Mucosa of stomach (tissue), 1 donor: ENCODE measurements around the gene COL11A2.

Experiments
- H3K27me3 ChIP-seq: one replicate; pipeline ENCODE4 v1.7.0; 2013; ENCODE audit warnings: mild to moderate bottlenecking, low read length; ENCODE audit not compliant: control insufficient read depth, insufficient read depth
- H3K36me3 ChIP-seq: one replicate; pipeline ENCODE4 v1.7.0; 2013; ENCODE audit warnings: low read length; ENCODE audit not compliant: control insufficient read depth, insufficient read depth
- H3K4me1 ChIP-seq: one replicate; pipeline ENCODE4 v1.7.0; 2013; ENCODE audit warnings: mild to moderate bottlenecking, low read length; ENCODE audit not compliant: control insufficient read depth, insufficient read depth
- H3K4me3 ChIP-seq: one replicate; pipeline ENCODE4 v1.7.0; 2013; ENCODE audit warnings: low read length
- H3K9ac ChIP-seq: one replicate; pipeline ENCODE4 v1.7.0; 2013; ENCODE audit warnings: mild to moderate bottlenecking, low read length, moderate library complexity
- H3K9me3 ChIP-seq: one replicate; pipeline ENCODE4 v1.7.0; 2013; ENCODE audit warnings: mild to moderate bottlenecking, low read length, moderate library complexity; ENCODE audit not compliant: control insufficient read depth
- donor health status: Pancreatic carcinoma.

COL11A2 gene

GRCh38 chr6:33124525-33124901 lies 67.8 kb downstream of the COL11A2 start:
- no peaks in the 10 kb centered on the region for H3K36me3 ChIP-seq
- H3K4me3 ChIP-seq, result no peak overlapping the region
- no peaks in the 10 kb centered on the region for H3K9me3 ChIP-seq
- H3K9ac ChIP-seq, result no peak overlapping the region
- H3K4me1 ChIP-seq, result no peaks in the 10 kb centered on the region
- H3K27me3 ChIP-seq, result peaks cover 7% of the 10 kb centered on the region

DNA sequence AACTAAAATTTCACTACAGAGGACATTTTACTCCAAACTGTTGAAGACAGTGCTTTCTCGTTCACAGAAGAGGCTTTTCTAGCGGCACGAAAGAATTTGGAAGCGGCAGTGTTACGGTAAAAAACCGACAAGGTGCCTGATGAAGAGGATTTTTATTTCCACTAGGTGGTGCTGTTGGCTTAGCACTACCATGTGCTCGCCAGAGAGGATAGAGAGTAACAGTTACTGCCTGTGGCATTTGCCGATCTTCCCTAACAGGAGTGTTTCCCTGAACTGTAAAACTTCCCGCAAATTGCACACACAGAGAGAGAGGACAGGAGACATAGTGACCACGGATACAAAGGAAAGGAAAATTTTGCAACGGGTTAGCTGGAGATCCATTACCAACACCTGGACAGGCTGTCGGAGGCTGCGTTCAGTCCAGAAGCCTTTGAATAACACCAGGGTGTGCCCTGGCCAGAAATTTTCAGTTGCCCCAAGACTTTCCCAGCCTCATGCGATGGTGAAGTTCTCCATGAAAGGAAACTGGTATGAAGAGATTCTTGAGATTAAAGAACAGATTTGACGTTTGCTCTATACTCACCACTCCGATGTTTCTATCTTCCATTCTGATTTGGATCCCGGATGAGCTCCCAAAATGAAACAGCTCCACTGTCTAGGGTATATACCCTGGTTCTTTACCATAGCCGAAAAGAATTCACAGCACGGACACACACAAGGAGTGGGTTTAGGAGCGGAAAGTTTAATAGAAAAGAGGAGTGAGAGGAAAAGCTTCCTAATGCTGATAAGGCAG lies 68.3 kb downstream of the COL11A2 start:
- peaks cover 7% of the 10 kb centered on the region for H3K27me3 ChIP-seq
- no peaks in the 10 kb centered on the region for H3K4me1 ChIP-seq
- H3K9ac ChIP-seq, result no peak overlapping the region
- no peaks in the 10 kb centered on the region for H3K9me3 ChIP-seq
- no peak overlapping the region for H3K4me3 ChIP-seq
- H3K36me3 ChIP-seq, result no peaks in the 10 kb centered on the region

- Histone ChIP-seq H3K4me1 (no peaks in the 10 kb centered on the region), H3K9ac (no peak overlapping the region), H3K27me3 (peaks cover 7% of the 10 kb centered on the region), H3K4me3 (no peak overlapping the region), H3K36me3 (no peaks in the 10 kb centered on the region), H3K9me3 (no peaks in the 10 kb centered on the region)
Observed at GRCh38 chr6:33123181-33123580, 69.1 kb downstream of the COL11A2 start.

DNA sequence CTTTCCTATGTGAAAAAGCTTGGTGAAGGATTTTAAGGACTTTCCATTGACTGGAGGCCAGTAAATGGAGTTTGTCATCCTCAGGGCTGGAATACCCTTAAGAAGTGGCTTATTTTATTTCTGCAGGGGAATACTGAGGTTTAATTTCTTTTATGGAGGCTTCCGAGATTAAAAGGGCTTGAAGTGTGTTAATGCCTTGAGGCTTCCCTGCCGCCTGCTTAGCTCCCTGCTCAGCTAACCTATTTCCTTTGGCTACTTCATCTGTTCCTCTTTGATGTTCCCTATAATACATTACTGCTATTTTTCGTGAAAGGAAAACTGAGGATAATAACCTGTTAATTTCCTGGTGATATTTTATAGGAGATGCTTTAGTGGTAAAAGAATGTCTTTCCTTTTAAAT lies 72.3 kb downstream of the COL11A2 start:
- Histone ChIP-seq H3K4me3 (no peak overlapping the region), H3K9me3 (no peaks in the 10 kb centered on the region), H3K9ac (no peak overlapping the region), H3K27me3 (peaks cover 21% of the 10 kb centered on the region), H3K4me1 (no peaks in the 10 kb centered on the region), H3K36me3 (no peaks in the 10 kb centered on the region)

GRCh38 chr6:33118525-33119123 lies 73.6 kb downstream of the COL11A2 start:
- Histone ChIP-seq H3K4me3 (no peak overlapping the region), H3K36me3 (no peaks in the 10 kb centered on the region)

GRCh38 chr6:33117811-33118277 lies 74.4 kb downstream of the COL11A2 start:
- Histone ChIP-seq H3K27me3 (peaks cover 28% of the 10 kb centered on the region), H3K4me3 (no peak overlapping the region), H3K36me3 (no peaks in the 10 kb centered on the region), H3K4me1 (no peaks in the 10 kb centered on the region), H3K9ac (no peak overlapping the region), H3K9me3 (no peaks in the 10 kb centered on the region)

More at GRCh38 chr6:33118525-33119123, 73.6 kb downstream of the COL11A2 start:
- H3K27me3 ChIP-seq, result peaks cover 26% of the 10 kb centered on the region
- H3K9me3 ChIP-seq, result no peaks in the 10 kb centered on the region
- no peaks in the 10 kb centered on the region for H3K4me1 ChIP-seq
- H3K9ac ChIP-seq, result no peak overlapping the region

DNA sequence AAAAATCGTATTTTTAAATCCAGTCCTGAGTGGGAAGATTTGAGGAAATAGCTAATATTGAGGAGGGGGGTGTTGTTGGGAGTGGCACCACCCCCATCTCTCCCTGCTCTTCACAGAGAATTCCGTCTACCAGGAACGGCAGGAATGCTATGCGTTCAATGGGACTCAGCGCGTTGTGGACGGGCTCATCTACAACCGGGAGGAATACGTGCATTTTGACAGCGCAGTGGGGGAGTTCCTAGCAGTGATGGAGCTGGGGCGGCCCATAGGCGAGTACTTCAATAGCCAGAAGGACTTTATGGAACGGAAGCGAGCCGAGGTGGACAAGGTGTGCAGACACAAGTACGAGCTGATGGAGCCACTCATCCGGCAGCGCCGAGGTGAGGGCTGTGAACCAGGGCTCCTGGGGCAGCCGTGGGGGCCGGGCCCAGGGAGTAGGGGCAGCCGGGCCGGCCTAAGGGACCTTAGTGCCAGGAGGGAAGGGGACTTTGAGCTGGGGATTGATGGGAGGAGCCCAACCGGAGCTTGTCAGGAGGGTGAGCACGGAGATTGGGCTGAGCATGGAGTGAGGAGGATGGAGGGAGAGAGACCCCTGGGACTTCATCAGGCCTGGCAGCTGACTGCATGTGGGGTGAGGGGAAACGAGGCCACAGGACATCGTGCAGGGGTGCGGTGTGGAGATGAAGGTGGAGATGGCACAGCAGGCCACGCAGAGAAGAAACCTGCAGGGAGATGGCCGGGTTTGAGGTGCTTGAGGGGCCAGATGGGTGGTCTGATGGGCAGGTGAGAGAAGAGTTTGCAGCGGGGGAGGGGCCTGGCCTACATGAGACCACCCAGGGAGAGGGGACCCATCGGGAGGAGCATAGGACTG lies 75.2 kb downstream of the COL11A2 start:
- Histone ChIP-seq H3K36me3 (no peaks in the 10 kb centered on the region), H3K4me1 (no peaks in the 10 kb centered on the region), H3K27me3 (peaks cover 33% of the 10 kb centered on the region), H3K9me3 (no peaks in the 10 kb centered on the region), H3K9ac (no peak overlapping the region), H3K4me3 (no peak overlapping the region)

- Histone ChIP-seq H3K4me1 (no peaks in the 10 kb centered on the region), H3K4me3 (no peak overlapping the region), H3K9ac (no peak overlapping the region), H3K27me3 (peaks cover 33% of the 10 kb centered on the region), H3K36me3 (no peaks in the 10 kb centered on the region), H3K9me3 (no peaks in the 10 kb centered on the region)
Observed at GRCh38 chr6:33116417-33116816, 75.8 kb downstream of the COL11A2 start.

- Histone ChIP-seq H3K4me3 (no peak overlapping the region), H3K9ac (no peak overlapping the region), H3K9me3 (no peaks in the 10 kb centered on the region), H3K4me1 (no peaks in the 10 kb centered on the region), H3K36me3 (no peaks in the 10 kb centered on the region), H3K27me3 (peaks cover 33% of the 10 kb centered on the region)
Observed at GRCh38 chr6:33114406-33114805, 77.9 kb downstream of the COL11A2 start.

GRCh38 chr6:33113755-33114154 lies 78.5 kb downstream of the COL11A2 start:
- H3K27me3 ChIP-seq, result peaks cover 33% of the 10 kb centered on the region
- no peaks in the 10 kb centered on the region for H3K9me3 ChIP-seq
- no peaks in the 10 kb centered on the region for H3K36me3 ChIP-seq
- H3K9ac ChIP-seq, result no peak overlapping the region
- H3K4me1 ChIP-seq, result no peaks in the 10 kb centered on the region
- no peak overlapping the region for H3K4me3 ChIP-seq
